Heart left ventricle (tissue), 16 donors: ENCODE data around the gene ARHGEF28. TPM values are rescaled to one million over a fixed set of nuclear protein-coding genes. Genes with fewer than 3 reads are reported as not detected.
A peak's percentile ranks its signal among the peaks of the same experiment; 100 is the strongest.

ENCODE experiments used
- ATAC-seq, 4 donors: fragments of 200-7000 bp; cut with Tn5 transposase; one replicate each; pipeline ENCODE4 v1.9.1; 2020 to 2022; ENCODE audit warnings: moderate library complexity in 4 of 4, mild to moderate bottlenecking in 3 of 4, moderate number of reproducible peaks in 1 of 4
- DNase-seq, 5 donors: peaks; one replicate each; pipeline ENCODE4 v3.0.0-alpha.2; 2020
- H3K27ac ChIP-seq, 12 donors: fragments of 200-600 bp; sonication (generic) in 4 of 12; one replicate each; pipeline versions ENCODE4 v1.5.0 to v1.8.0; 2016 to 2022; ENCODE audit warnings: mild to moderate bottlenecking in 2 of 12
- H3K27me3 ChIP-seq, 9 donors: fragments of 200-600 bp; sonication (generic) in 2 of 9; one replicate each; pipeline versions ENCODE4 v1.5.1 to v1.8.0; 2016 to 2022; ENCODE audit warnings: mild to moderate bottlenecking in 3 of 9
- H3K36me3 ChIP-seq, 9 donors: fragments of 200-600 bp; sonication (generic) in 2 of 9; one replicate each; pipeline versions ENCODE4 v1.5.0 to v1.8.0; 2018 to 2022; ENCODE audit warnings: mild to moderate bottlenecking in 2 of 9
- H3K4me1 ChIP-seq, 12 donors: fragments of 200-600 bp; sonication (generic) in 4 of 12; one replicate each; pipeline versions ENCODE4 v1.5.0 to v1.8.0; 2016 to 2022; ENCODE audit warnings: mild to moderate bottlenecking in 3 of 12
- H3K4me3 ChIP-seq, 12 donors: fragments of 200-600 bp; sonication (generic) in 4 of 12; one replicate each; pipeline versions ENCODE4 v1.5.0 to v1.8.0; 2017 to 2022; ENCODE audit warnings: mild to moderate bottlenecking in 9 of 12, moderate library complexity in 4 of 12
- H3K9me3 ChIP-seq, 12 donors: fragments of 200-600 bp; sonication (generic) in 4 of 12; one replicate each; pipeline versions ENCODE4 v1.5.0 to v1.8.0; 2016 to 2022; ENCODE audit warnings: mild to moderate bottlenecking in 1 of 12
- CTCF ChIP-seq, 12 donors: fragments of 200-600 bp; sonication (generic) in 4 of 12; IDR thresholded peaks; one replicate each; pipeline versions ENCODE4 v1.5.0 to v1.8.0; 2018 to 2022; ENCODE audit warnings: antibody characterized with exemption in 12 of 12, mild to moderate bottlenecking in 5 of 12
- POLR2A ChIP-seq, 2 donors: fragments of 450-650 bp; IDR thresholded peaks; one replicate each; pipeline ENCODE4 v1.6.1; 2017; ENCODE audit warnings: antibody characterized with exemption in 2 of 2, mild to moderate bottlenecking in 2 of 2, moderate library complexity in 2 of 2
- WGBS, 4 donors: extraction: QIAGEN DNeasy Blood & Tissue Kit in 2 of 4; methylation state at CpG; one replicate each; pipeline versions ENCODE4 v1.1.5 to v1.1.7; 2013 to 2018; 5-methylcytosine and 5-hydroxymethylcytosine counted together
- intact Hi-C, 10 donors: fragments of 100-400 bp; cut with DNase I; formaldehyde crosslinking; loops; one replicate each; pipeline versions ENCODE4 v1.11.1 to v1.14.2; 2022
- polyA plus RNA-seq, 2 donors: library from polyadenylated mRNA; stranded (reverse); fragments of 200-250 nt; gene quantifications; one replicate each; pipeline ENCODE4 v1.2.3, GENCODE V29; 2013
- total RNA-seq, 9 donors: library from RNA; depleted of rRNA in 2 of 9; stranded (reverse); fragments of >200 nt in 2 of 9; fragmentation: NEBNext Ultra II Directional in 3 of 9; extraction: Animal tissue kit (Norgen Biotek cat#: 25700) in 3 of 9; gene quantifications; one replicate each; pipeline versions ENCODE4 v1.1.0 to v1.2.4, GENCODE V29; 2016 to 2023
- donor health status: ischemic (EF 13 %, LVEDD 7.1; RV severe dilation, severe dysfunction).
- donor health status: healthy with polysubstance abuse.
- donor health status: DM: no; HTN: yes; CAD: no.
- donor health status: DM: no; HTN: no; CAD: no.
- donor health status: ischemic (EF 25% LVEDD 6.9; RV normal size, moderate dysfunction).
- donor health status: ischemic (EF 25% LVEDD 5.7; RV mildly dilated, moderate dysfunction).
- donor health status: healthy.
- donor health status: DM: yes; HTN: yes; CAD: no.
- donor health status: ischemic (EF 35%, LVEDD 5.7; RV mildly dilated, moderate dysfunction).
- donor health status: nonischemic (EF 11% LVEDD 7.7; RV severe dilation, severe dysfunction).
- donor health status: DM: yes; HTN: yes; CAD: no.
- donor health status: PGD.
- donor health status: ischemic (EF 29% LVEDD 5.4; RV normal size, mild dysfunction).
- donor health status: nonischemic (EF 23%, LVEDD 6.1; RV moderate dilation, normal function).

Gene ARHGEF28
- total and polyA plus RNA-seq, 11 donors, result 0.51 to 7.7 (median 1.7) TPM

DNA sequence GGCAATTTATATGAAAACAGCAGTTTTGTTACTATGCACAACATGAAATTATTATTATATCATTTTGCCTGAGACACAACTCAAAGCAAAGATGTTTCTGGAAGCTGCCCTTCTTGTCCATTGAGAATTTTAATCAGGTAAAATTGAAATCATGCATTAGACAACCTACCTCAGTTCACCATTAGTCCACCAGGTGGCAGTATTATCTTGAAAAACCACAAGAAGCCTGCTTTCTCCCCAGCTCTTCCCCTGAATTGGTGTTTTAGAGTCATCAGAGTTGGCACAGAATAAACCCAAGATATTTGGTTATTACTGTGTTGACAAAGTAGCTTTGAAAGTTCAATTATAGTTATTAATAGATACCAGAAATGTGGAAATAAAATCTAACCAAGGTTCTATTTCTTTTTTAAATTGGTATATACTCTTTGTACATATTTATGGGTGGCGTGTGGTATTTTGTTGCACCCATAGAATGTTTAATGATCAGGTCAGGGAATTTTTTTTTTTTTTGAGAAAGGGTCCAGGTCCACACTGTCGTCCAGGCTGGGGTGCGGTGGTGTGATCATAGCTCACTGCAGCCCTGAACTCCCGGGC is 34.8 kb upstream of the ARHGEF28 start:
- WGBS, 4 donors, result 55 to 69% (median 67%) methylated on average over 4 of the region's 4 CpGs
- TF ChIP-seq POLR2A (IDR thresholded peaks at IDR 0.05), result no peak
- peak; percentile 80 to 93 (median 87) for TF ChIP-seq CTCF (IDR thresholded peaks at IDR 0.05)
- Histone ChIP-seq H3K4me1 (no peaks in the 10 kb centered on the region), H3K36me3 (no peaks in the 10 kb centered on the region), H3K27me3 (no peaks in the 10 kb centered on the region), H3K27ac (no peak overlapping the region), H3K4me3 (no peak overlapping the region), H3K9me3 (no peaks in the 10 kb centered on the region)
- intact Hi-C loops, result loop anchor here in 9 of 10 donors (1.0 to 10.0 kb wide), 7 partner anchors 101 to 1064 kb away; partner anchors contain the start of gene ENC1 (in 1 of the 9)
- ATAC-seq (peak in 3 of 4 donors; percentile 59 to 75 (median 66)), DNase-seq (peak in 2 of 5 donors; percentile 41 to 54)

GRCh38 chr5:73591698-73592501 is 34.1 kb upstream of the ARHGEF28 start:
- Histone ChIP-seq H3K27me3 (no peaks in the 10 kb centered on the region), H3K4me1 (no peaks in the 10 kb centered on the region), H3K4me3 (no peak overlapping the region), H3K9me3 (no peaks in the 10 kb centered on the region), H3K27ac (no peak overlapping the region), H3K36me3 (no peaks in the 10 kb centered on the region)
- intact Hi-C loops, result loop anchor here in 9 of 10 donors (1.0 to 10.0 kb wide), 7 partner anchors 100 to 1063 kb away; partner anchors contain the start of gene ENC1 (in 1 of the 9)
- DNase-seq (no peak), ATAC-seq (no peak)
- TF ChIP-seq POLR2A (IDR thresholded peaks at IDR 0.05), result no peak
- TF ChIP-seq CTCF (IDR thresholded peaks at IDR 0.05), result no peak
- 37 to 43% (median 41%) methylated on average over 4 of the region's 4 CpGs for WGBS, 4 donors

- intact Hi-C loops, result loop anchor here in 6 of 10 donors (5.0 to 10.0 kb wide), 4 partner anchors 100 to 1062 kb away; partner anchors contain the start of gene ENC1 (in 1 of the 6)
- WGBS, 4 donors, result 74 to 82% (median 80%) methylated on average over 1 of the region's 1 CpG
- no peaks in the 10 kb centered on the region for H3K36me3 ChIP-seq
Measured at GRCh38 chr5:73592551-73592950, 33.4 kb upstream of the ARHGEF28 start.

More at GRCh38 chr5:73592551-73592950, 33.4 kb upstream of the ARHGEF28 start:
- Histone ChIP-seq H3K27ac (no peak overlapping the region), H3K4me3 (no peak overlapping the region), H3K9me3 (no peaks in the 10 kb centered on the region), H3K4me1 (no peaks in the 10 kb centered on the region), H3K27me3 (no peaks in the 10 kb centered on the region)
- ATAC-seq, result no peak
- TF ChIP-seq CTCF (IDR thresholded peaks at IDR 0.05) (no peak), POLR2A (IDR thresholded peaks at IDR 0.05) (no peak)
- no peak for DNase-seq
